Stimulated activated naive CD8-positive, alpha-beta T cell treated with anti-CD3 and anti-CD28 coated beads, Interleukin-15, Interleukin-2, amounts not matched to agents 100 U/mL and 50 U/mL, for 24 hours (primary cell): ENCODE data around the gene RXFP1.

ENCODE experiments used
- ATAC-seq: fragments of 150-1000 bp; cut with Tn5 transposase; one replicate; pipeline ENCODE4 v1.10.0; 2021
- DNase-seq: peaks from one replicate; pipeline ENCODE4 v3.0.0; 2021

The RXFP1 gene

DNA sequence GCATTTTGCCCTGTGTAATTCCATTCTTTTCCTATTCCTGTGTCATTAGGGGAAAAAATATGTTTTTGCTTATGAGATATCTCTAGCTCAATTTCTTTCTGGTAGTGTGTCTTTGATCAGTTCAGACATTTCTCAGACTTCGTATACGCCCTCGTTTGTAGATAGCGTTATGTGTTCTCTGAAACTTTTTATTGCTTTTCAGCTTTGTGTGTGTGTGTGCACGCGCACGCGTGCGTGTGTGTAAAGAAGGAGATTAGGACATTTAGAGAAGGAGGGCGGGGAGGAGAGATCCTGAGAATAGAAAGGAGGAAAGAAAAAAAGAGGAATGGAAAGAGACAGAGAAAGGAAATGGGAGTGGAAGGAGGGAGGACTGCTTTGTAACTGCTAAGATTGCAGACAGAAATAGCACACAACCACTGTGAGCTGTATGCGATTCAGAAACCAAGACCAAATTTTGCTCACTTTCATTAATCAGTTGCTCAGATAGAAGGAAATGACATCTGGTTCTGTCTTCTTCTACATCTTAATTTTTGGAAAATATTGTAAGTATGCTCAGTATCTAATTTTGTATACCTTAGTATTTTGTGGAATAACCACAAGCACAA, at the start of gene RXFP1:
Gene RXFP1 (plus strand): TSS at position 399 of the 605 bp plus-strand sequence. CDS start 95 bp downstream, at position 494.
- DNase-seq (no peak), ATAC-seq (no peak)

DNA sequence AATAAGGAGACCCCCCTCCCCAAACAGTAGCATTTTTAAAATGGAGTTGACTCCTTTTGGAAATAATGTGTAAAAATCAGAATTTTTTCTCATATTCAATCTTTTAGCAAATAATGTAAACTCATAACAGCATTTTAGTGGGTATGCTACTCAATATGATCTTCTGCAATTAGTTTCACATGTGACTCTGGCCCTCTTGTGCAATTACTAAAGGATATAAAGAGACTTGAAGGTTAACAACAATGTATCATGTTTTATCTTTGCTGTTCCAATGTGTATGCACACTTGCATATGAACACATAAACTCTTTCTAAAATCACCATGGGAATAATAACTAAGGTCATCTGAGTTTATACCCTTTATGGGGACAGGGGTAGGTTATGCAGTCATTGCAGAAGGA, 39.9 kb upstream of the RXFP1 start:
- ATAC-seq (no peak), DNase-seq (no peak)

- DNase-seq (no peak), ATAC-seq (no peak)
Measured at GRCh38 chr4:158484173-158484885, 37.4 kb upstream of the RXFP1 start.

GRCh38 chr4:158490629-158491028, 31.1 kb upstream of the RXFP1 start:
- DNase-seq (no peak), ATAC-seq (no peak)

- DNase-seq (no peak), ATAC-seq (no peak)
Measured at GRCh38 chr4:158492391-158492790, 29.3 kb upstream of the RXFP1 start.

- ATAC-seq (no peak), DNase-seq (peak; percentile 39)
Measured at GRCh38 chr4:158496030-158496741, 25.5 kb upstream of the RXFP1 start.

DNA sequence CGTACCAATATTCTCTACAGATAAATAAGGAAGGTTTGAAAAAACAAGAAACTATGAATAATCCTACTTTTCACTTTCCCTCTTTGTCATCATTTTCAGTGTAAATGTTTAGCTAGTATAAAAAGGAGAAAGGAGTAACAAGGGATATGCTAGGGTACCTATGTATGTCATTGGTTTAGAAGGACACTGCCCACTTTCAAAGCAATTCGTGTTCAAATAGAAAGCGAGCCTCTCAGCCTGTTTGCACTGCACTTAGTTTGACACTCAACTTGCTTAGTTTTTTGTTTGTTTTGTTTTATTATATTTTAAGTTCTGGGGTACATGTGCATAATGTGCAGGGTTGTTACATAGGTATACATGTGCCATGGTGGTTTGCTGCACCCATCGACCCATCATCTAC, 21.6 kb upstream of the RXFP1 start:
- DNase-seq, result no peak

GRCh38 chr4:158513256-158513655, 8.4 kb upstream of the RXFP1 start:
- DNase-seq (no peak), ATAC-seq (no peak)

More for the DNA sequence above, 21.6 kb upstream of the RXFP1 start:
- no peak for ATAC-seq

DNA sequence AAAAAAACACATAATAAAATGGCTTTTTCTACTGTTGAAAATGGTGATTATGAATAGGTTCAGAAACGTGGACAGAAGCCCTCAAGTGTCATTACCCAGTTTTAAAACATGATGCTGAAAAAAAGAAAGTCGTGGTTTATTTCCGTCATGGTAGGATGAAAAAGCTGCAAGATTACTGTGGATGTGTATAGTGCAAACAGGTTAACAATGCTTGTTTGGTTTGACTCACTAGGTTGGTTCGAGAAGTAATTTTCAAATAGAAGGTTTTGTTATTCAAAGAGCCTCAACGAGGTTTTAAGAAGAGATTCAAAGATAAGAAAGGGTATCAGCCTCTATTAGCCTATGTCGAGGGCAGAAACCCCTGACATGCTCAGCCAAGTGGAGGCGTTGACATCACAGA, 2.5 kb upstream of the RXFP1 start:
- ATAC-seq, result no peak
- DNase-seq, result no peak

GRCh38 chr4:158523990-158524535, 2.4 kb downstream of the RXFP1 start:
- DNase-seq (no peak), ATAC-seq (no peak)

- no peak for DNase-seq
- ATAC-seq, result no peak
Measured at GRCh38 chr4:158527516-158527915, 5.8 kb downstream of the RXFP1 start.

DNA sequence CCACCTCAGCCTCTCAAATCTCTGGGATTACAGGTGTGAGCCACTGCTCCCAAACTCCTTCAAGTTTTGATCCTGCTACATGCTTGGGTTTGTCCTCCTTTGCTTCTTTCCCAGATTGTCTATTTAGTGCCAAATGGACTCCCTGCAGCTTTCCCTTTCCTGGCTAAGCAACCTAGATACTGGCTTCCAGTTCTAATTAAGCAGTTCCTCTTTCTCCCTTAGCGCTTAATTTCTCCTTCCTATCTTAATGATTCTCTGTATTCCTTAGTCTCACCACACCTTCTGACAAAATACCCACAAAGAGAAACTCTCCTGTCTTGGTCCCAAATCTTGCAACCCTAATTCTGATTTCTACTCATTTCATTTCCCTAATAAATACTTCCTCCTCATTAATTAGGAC, 7.8 kb downstream of the RXFP1 start:
- no peak for ATAC-seq
- no peak for DNase-seq

GRCh38 chr4:158530381-158530780, 8.7 kb downstream of the RXFP1 start:
- ATAC-seq (no peak), DNase-seq (no peak)

GRCh38 chr4:158530898-158531297, 9.2 kb downstream of the RXFP1 start:
- DNase-seq (no peak), ATAC-seq (no peak)

GRCh38 chr4:158532556-158533231, 11.0 kb downstream of the RXFP1 start:
- ATAC-seq (no peak), DNase-seq (no peak)

DNA sequence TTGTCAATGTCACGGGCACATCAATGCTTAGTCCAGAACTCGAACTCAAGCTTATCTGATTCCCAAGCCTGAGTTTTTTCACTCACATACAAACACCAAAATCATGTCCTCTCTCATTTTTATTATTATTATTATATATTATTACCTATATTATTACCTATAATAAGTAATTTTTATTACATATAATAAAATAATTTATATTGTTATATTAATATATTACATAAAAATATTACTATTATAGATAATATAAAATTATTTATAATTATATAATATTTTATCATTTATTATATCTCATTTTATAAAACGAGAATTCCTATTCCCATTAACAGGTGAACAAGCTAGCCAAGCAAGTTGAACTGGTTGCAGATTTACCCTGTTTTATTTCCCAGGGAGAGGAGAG, 13.0 kb downstream of the RXFP1 start:
- DNase-seq, result no peak
- no peak for ATAC-seq

DNA sequence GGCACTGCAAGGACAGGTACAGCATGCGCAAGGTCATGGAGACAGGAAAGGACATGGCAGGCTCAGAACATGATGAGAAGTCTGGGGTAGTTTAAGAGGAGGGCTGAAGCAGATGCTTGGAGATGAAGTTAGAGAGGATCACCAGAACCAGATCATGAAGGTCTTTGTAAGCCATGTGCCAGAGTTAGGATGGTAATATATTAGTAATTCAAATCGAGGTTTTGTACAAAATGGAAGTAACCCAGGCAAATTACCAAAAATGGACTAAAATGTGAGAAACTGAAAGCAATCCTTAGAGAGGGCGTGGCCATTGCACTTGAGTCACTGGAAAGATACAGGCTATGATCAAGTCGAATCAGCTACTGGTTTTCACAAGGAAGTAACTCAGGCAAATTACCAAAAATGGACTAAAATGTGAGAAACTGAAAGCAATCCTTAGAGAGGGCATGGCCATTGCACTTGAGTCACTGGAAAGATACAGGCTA, 13.5 kb downstream of the RXFP1 start:
- peak; percentile 85 for ATAC-seq
- peak; percentile 4 for DNase-seq

- no peak for ATAC-seq
- no peak for DNase-seq
Measured at GRCh38 chr4:158536833-158537232, 15.2 kb downstream of the RXFP1 start.

- ATAC-seq (no peak), DNase-seq (no peak)
Measured at GRCh38 chr4:158538176-158538575, 16.5 kb downstream of the RXFP1 start.

GRCh38 chr4:158538911-158539310, 17.2 kb downstream of the RXFP1 start:
- ATAC-seq (no peak), DNase-seq (no peak)

- ATAC-seq (no peak), DNase-seq (no peak)
Measured at GRCh38 chr4:158540125-158540907, 18.6 kb downstream of the RXFP1 start.

DNA sequence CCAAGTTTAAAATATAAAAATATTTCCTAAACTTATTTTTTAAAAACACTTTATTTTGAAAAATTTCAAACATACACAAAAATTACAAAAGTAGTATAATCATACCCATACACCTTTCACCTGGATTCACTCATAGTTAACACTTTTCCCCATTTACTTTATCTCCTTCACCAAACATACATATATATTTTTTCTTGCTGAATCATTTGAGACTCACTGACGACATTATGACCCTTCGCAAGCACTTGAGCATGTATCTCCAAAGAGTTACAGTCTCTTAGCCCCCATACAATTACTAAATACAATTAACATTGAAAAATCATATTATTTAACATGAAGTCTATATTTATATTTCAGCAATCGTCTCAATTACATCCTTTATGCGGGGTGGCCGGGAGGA, 19.8 kb downstream of the RXFP1 start:
- DNase-seq (no peak), ATAC-seq (no peak)
